ENCODE results near the gene PAIP1. TPM values are rescaled to one million over a fixed set of nuclear protein-coding genes. Genes with fewer than 3 reads are reported as not detected.
"Not testable (repeated sequence)": the region's sequence is repeated elsewhere in the genome, so short reads cannot be mapped to it uniquely, and the experiment has no call there.

The PAIP1 gene
- total and polyA plus RNA-seq, 5 donors = 68.4 to 108 (median 99.7) TPM

- no peak overlapping the region for H3K4me3 ChIP-seq (ENCODE audit: low read length)
- intact Hi-C loops (cut with DNase I) = no loop called here
- peaks cover 2% of the 10 kb centered on the region for H3K4me1 ChIP-seq (ENCODE audit: control insufficient read depth, insufficient read depth, low read length)
- DNase-seq (no peak), ATAC-seq (no peak)
- H3K27me3 ChIP-seq (ENCODE audit: control insufficient read depth, insufficient read depth) = no peaks in the 10 kb centered on the region
- H3K9me3 ChIP-seq (ENCODE audit: control insufficient read depth, low read length) = peaks cover 1% of the 10 kb centered on the region
- no peak overlapping the region for H3K27ac ChIP-seq (ENCODE audit: low read length)
Observed at GRCh38 chr5:43590700-43591099, 33.8 kb upstream of the PAIP1 start.

GRCh38 chr5:43589310-43589709, 32.4 kb upstream of the PAIP1 start:
- Histone ChIP-seq H3K4me3 (ENCODE audit: low read length) (no peak overlapping the region), H3K27ac (ENCODE audit: low read length) (no peak overlapping the region), H3K27me3 (ENCODE audit: control insufficient read depth, insufficient read depth) (no peaks in the 10 kb centered on the region), H3K9me3 (ENCODE audit: control insufficient read depth, low read length) (peaks cover 1% of the 10 kb centered on the region), H3K4me1 (ENCODE audit: control insufficient read depth, insufficient read depth, low read length) (peaks cover 2% of the 10 kb centered on the region)
- intact Hi-C loops (cut with DNase I) = no loop called here
- ATAC-seq (no peak), DNase-seq (no peak)
- 93% methylated on average over 1 of the region's 1 CpG for WGBS

GRCh38 chr5:43588842-43589241, 32.0 kb upstream of the PAIP1 start:
- no peaks in the 10 kb centered on the region for H3K27me3 ChIP-seq (ENCODE audit: control insufficient read depth, insufficient read depth)
- WGBS = 0% methylated on average over 1 of the region's 1 CpG
- no peak overlapping the region for H3K4me3 ChIP-seq (ENCODE audit: low read length)
- intact Hi-C loops (cut with DNase I) = no loop called here
- H3K27ac ChIP-seq (ENCODE audit: low read length) = no peak overlapping the region
- H3K9me3 ChIP-seq (ENCODE audit: control insufficient read depth, low read length) = peaks cover 1% of the 10 kb centered on the region
- ATAC-seq (no peak), DNase-seq (no peak)
- peaks cover 2% of the 10 kb centered on the region for H3K4me1 ChIP-seq (ENCODE audit: control insufficient read depth, insufficient read depth, low read length)

GRCh38 chr5:43584166-43584699, 27.4 kb upstream of the PAIP1 start:
- DNase-seq (no peak), ATAC-seq (no peak)
- Histone ChIP-seq H3K27ac (ENCODE audit: low read length) (no peak overlapping the region), H3K9me3 (ENCODE audit: control insufficient read depth, low read length) (no peaks in the 10 kb centered on the region), H3K4me1 (ENCODE audit: control insufficient read depth, insufficient read depth, low read length) (no peaks in the 10 kb centered on the region), H3K4me3 (ENCODE audit: low read length) (no peak overlapping the region), H3K27me3 (ENCODE audit: control insufficient read depth, insufficient read depth) (no peaks in the 10 kb centered on the region)
- 92% methylated on average over 1 of the region's 1 CpG for WGBS
- intact Hi-C loops (cut with DNase I) = no loop called here

- ATAC-seq = no peak
- H3K9me3 ChIP-seq (ENCODE audit: control insufficient read depth, low read length) = no peaks in the 10 kb centered on the region
- no peak for DNase-seq
- H3K4me3 ChIP-seq (ENCODE audit: low read length) = no peak overlapping the region
- no peak overlapping the region for H3K27ac ChIP-seq (ENCODE audit: low read length)
- intact Hi-C loops (cut with DNase I) = no loop called here
- H3K4me1 ChIP-seq (ENCODE audit: control insufficient read depth, insufficient read depth, low read length) = no peaks in the 10 kb centered on the region
- no peaks in the 10 kb centered on the region for H3K27me3 ChIP-seq (ENCODE audit: control insufficient read depth, insufficient read depth)
Observed at GRCh38 chr5:43583724-43584123, 26.8 kb upstream of the PAIP1 start.

GRCh38 chr5:43582082-43583005, 25.5 kb upstream of the PAIP1 start:
- no peak overlapping the region for H3K4me3 ChIP-seq (ENCODE audit: low read length)
- 84% methylated on average over 4 of the region's 4 CpGs for WGBS
- no peaks in the 10 kb centered on the region for H3K27me3 ChIP-seq (ENCODE audit: control insufficient read depth, insufficient read depth)
- no peak for DNase-seq
- no peak for ATAC-seq
- H3K4me1 ChIP-seq (ENCODE audit: control insufficient read depth, insufficient read depth, low read length) = no peaks in the 10 kb centered on the region
- intact Hi-C loops (cut with DNase I) = no loop called here
- H3K9me3 ChIP-seq (ENCODE audit: control insufficient read depth, low read length) = no peaks in the 10 kb centered on the region
- H3K27ac ChIP-seq (ENCODE audit: low read length) = no peak overlapping the region

GRCh38 chr5:43581398-43581797, 24.5 kb upstream of the PAIP1 start:
- intact Hi-C loops (cut with DNase I) = no loop called here

GRCh38 chr5:43580402-43581210, 23.7 kb upstream of the PAIP1 start:
- ATAC-seq; H3K4me3 ChIP-seq (ENCODE audit: low read length); DNase-seq; H3K9me3 ChIP-seq (ENCODE audit: control insufficient read depth, low read length); H3K27ac ChIP-seq (ENCODE audit: low read length); H3K27me3 ChIP-seq (ENCODE audit: control insufficient read depth, insufficient read depth); intact Hi-C loops (cut with DNase I); H3K4me1 ChIP-seq (ENCODE audit: control insufficient read depth, insufficient read depth, low read length): not testable (repeated sequence)
- WGBS = 86% methylated on average over 10 of the region's 10 CpGs

More at GRCh38 chr5:43581398-43581797, 24.5 kb upstream of the PAIP1 start:
- WGBS = 72% methylated on average over 1 of the region's 1 CpG
- no peak overlapping the region for H3K27ac ChIP-seq (ENCODE audit: low read length)
- H3K4me3 ChIP-seq (ENCODE audit: low read length) = no peak overlapping the region
- DNase-seq = no peak
- ATAC-seq = no peak
- H3K27me3 ChIP-seq (ENCODE audit: control insufficient read depth, insufficient read depth) = no peaks in the 10 kb centered on the region
- H3K9me3 ChIP-seq (ENCODE audit: control insufficient read depth, low read length) = no peaks in the 10 kb centered on the region
- no peaks in the 10 kb centered on the region for H3K4me1 ChIP-seq (ENCODE audit: control insufficient read depth, insufficient read depth, low read length)

- WGBS = 22% methylated on average over 1 of the region's 1 CpG
Observed at GRCh38 chr5:43573058-43573457, 16.2 kb upstream of the PAIP1 start.

GRCh38 chr5:43572357-43572756, 15.5 kb upstream of the PAIP1 start:
- no peaks in the 10 kb centered on the region for H3K9me3 ChIP-seq (ENCODE audit: control insufficient read depth, low read length)
- H3K4me1 ChIP-seq (ENCODE audit: control insufficient read depth, insufficient read depth, low read length) = no peaks in the 10 kb centered on the region
- DNase-seq = no peak
- H3K27ac ChIP-seq (ENCODE audit: low read length) = peak overlapping the region; percentile 64
- ATAC-seq = peak; percentile 72 to 77
- H3K27me3 ChIP-seq (ENCODE audit: control insufficient read depth, insufficient read depth) = no peaks in the 10 kb centered on the region
- no peak overlapping the region for H3K4me3 ChIP-seq (ENCODE audit: low read length)
- WGBS = 24% methylated on average over 2 of the region's 2 CpGs
- intact Hi-C loops (cut with DNase I) = no loop called here

More at GRCh38 chr5:43573058-43573457, 16.2 kb upstream of the PAIP1 start:
- Histone ChIP-seq H3K4me1 (ENCODE audit: control insufficient read depth, insufficient read depth, low read length) (no peaks in the 10 kb centered on the region), H3K27ac (ENCODE audit: low read length) (no peak overlapping the region), H3K4me3 (ENCODE audit: low read length) (no peak overlapping the region), H3K9me3 (ENCODE audit: control insufficient read depth, low read length) (no peaks in the 10 kb centered on the region), H3K27me3 (ENCODE audit: control insufficient read depth, insufficient read depth) (no peaks in the 10 kb centered on the region)
- ATAC-seq (peak in 1 of 2 donors; percentile 18), DNase-seq (no peak)
- intact Hi-C loops (cut with DNase I) = no loop called here

GRCh38 chr5:43571237-43571636, 14.4 kb upstream of the PAIP1 start:
- intact Hi-C loops (cut with DNase I) = no loop called here
- Histone ChIP-seq H3K27ac (ENCODE audit: low read length) (no peak overlapping the region), H3K9me3 (ENCODE audit: control insufficient read depth, low read length) (no peaks in the 10 kb centered on the region), H3K27me3 (ENCODE audit: control insufficient read depth, insufficient read depth) (no peaks in the 10 kb centered on the region), H3K4me1 (ENCODE audit: control insufficient read depth, insufficient read depth, low read length) (no peaks in the 10 kb centered on the region), H3K4me3 (ENCODE audit: low read length) (peak overlapping the region; percentile 18)
- WGBS = 53% methylated on average over 5 of the region's 5 CpGs
- peak; percentile 53 to 72 for ATAC-seq
- no peak for DNase-seq

Data from right cardiac atrium (tissue), 5 donors.